HG02943 (cell line): ENCODE measurements around the gene USP27X.
A peak's percentile ranks its signal among the peaks of the same experiment; 100 is the strongest.

Experiments used
- ATAC-seq: cut with Tn5 transposase; IDR thresholded peaks from one replicate; pipeline ENCODE4 v1.9.1; 2021; ENCODE audit warnings: mild to moderate bottlenecking, low read depth, moderate library complexity; ENCODE audit not compliant: unreplicated experiment

The USP27X gene

DNA sequence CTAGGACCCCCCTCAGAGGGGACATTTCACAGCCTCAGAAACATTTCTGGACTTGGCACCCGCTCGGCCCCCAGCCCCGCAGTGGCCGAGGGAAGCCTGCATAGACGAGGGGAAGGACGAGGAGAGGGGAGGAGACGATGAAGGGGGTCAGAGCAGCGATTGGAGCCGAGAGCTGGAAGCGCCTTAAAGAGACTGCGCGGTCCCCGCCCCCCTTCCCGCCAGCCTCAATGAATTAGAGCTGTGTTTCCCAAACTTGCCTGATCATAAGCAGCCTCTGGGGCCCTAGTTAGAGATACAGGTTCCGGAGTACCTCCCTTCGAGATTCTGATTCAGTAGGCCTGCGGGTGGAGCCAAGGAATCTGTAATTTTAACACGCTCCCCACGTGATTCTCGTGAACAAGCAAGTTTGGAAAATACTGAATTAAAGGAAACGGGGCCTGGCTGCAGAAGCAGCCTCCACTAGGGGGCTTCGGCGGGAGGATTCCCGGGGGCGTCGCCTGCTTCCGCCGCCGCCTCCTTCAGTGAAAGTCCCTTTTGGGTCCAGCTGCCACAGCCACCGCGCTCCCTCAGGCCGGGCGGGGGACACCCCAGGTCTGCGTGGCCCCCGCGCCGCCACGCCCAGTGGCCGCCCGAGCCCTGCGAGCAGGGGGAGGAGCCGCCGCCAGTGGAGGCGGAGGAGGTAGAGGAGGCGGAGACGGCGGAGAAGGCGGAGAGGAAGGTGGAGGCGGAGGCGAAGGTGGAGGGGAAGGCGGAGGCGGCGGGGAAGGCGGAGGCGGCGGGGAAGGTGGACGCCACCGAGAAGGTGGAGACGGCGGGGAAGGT, at the start of gene USP27X:
USP27X (plus strand) TSS at position 651 of the 822 bp plus-strand sequence. CDS start 824 bp downstream, outside the sequence.
- ATAC-seq = peak; percentile 83

DNA sequence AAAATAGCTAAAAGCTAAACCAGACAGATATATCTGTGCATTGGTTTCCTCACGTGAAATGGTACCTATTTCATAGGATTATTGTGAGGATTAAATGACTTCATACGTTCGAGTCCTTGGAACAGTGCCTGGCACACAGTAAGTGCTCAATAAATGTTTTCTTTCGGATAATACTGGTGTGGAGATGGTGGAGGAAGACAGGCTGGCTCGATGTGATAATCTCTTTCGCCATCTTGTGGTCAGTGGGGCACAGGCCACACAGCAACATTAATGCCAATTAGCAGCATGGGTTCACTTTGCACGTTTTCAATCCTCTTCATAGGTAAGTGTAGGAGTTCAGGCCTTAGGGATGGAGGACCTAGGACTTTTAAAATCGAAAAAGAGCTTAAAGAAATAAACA, 40.9 kb upstream of the USP27X start:
- ATAC-seq = peak; percentile 55

DNA sequence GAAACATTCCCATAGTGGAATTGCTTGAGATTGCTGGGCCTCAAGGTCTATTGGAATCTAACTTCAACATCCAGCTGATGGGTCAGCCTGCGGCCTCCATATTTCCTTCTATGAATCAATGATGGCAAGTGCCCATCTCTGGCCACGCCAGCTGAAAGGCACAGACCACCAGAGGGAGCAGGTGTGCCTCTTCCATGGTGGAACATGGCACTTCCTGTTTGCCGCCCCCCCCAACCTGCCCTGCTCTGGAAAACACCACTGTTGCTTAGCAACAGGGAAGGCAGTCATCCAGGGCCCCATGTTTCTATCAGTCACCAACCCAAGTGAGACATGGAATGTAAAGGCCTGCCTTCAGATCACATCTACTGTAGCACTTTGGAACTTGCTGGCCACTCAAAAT, 38.6 kb upstream of the USP27X start:
- no peak for ATAC-seq

DNA sequence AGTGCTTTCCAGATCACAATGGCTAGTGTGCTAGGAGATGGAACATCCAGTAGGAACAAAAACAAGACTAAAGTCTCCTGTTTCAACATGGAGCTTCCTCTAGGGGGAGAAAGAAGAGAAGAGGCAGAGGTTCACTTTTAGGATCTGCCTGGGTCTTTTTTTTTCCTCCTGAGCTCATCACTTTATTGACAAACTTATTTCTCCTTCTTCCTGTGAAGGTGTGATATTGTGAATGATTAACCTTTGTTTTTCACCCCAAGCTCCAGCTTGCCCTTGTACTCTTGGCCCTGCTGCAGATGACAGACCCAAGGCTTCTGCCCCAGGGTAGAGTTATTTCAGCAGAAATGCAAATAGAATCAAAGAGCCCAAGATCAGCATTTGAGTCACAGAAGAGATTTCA, 36.7 kb upstream of the USP27X start:
- no peak for ATAC-seq

DNA sequence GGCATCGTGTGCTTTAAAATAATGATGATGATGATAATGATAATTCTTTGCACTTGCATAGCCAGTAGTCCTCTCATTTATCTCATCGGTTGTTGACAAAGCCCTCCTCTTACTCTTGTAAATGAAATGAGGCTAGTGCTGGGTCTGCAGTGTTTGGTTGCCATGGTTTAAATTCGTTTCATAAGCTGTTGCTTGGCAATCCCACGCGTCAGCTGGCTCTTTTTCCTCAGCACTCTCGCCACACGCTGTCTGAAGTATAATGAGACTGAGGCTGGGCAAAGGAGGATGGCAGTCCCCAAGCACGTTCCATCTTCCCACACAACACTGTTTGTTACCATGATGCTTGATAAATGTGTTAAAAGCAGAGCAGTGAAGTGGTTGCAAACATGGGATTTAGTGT, 34.7 kb upstream of the USP27X start:
- no peak for ATAC-seq

DNA sequence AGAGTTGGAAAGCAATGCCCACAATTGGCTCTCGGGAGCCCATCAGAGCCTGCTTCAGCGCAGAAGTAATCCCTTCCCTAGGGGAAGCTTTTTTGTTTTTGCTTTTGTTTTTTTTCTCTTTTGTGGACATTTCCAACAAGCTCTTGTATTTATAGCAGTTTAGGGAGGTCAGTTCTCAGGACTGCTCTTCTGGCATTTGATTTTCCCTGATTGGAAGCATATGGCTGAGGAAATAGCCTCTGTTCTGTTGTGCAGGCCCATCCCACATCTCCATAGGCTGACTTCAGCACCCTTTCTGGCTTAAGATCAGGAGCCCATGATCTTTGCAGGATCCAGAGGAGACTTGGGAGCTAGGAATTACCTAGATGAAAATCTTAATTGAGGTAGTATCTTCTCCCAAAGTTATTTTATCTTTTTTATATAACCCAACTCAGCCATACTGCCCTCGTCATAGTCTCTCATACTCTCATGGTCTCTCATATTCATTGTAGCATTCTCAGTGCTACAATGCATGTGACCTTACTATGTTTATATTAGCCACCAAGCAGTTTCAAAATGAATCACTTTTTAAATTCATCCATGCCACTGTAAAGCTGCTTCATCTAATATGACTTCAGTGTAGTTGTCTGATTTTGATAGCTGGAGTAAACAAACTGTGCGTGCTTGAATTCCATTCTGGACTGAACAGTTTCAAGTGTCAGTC, 33.4 kb upstream of the USP27X start:
- no peak for ATAC-seq

DNA sequence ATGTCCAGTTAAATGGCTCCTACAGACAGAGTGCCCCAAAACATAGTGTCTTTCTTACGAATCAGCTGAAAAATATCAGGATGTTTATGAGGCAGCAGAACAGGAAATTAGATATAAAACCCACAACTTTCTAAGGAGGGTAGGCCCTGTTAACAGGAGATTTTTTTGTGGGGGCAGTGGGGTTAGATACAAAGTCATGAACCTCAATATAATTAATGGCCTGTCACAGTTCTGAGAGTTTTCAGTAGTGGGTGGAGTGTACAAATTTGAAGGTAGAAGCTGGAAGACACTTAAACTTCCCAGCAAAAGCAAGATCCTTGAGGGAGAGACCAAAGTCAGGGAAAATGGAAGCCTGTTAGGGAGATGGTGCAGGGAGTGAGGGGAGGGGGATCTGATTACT, 32.8 kb upstream of the USP27X start:
- no peak for ATAC-seq

DNA sequence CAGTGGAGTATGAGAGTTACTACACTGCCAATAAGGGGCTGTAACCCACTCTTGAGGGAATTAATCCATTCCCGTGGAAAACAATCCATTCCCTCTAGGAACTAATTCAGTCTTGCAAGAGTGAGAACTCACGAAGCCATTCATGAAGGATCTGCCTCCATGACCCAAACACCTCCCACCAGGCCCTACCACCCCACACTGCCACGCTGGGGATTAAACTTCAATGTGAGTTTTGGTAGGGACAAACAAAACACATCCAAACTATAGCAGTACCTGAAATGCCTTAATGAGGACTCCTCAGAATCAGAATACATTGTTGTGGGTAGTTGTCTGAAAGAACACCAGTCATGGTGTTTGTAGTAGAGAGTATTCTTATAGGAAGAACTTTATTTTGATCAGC, 31.0 kb upstream of the USP27X start:
- ATAC-seq = no peak

DNA sequence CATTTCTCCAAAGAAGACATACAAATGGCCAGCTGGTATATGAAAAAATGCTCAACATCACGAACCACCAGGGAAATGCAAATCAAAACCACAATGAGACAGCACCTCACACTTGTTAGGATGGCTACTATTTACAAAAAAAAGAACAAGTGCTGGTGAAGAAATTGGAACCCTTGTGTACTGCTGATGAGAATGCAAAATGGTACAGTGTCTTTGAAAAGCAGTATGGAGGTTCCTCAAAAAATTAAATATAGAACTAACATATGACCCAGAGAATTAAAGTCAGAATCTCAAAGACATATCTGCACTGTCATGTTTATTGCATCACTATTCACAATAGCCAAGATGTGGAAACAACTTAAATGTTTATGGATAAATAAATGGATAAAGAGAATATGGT, 29.3 kb upstream of the USP27X start:
- no peak for ATAC-seq

DNA sequence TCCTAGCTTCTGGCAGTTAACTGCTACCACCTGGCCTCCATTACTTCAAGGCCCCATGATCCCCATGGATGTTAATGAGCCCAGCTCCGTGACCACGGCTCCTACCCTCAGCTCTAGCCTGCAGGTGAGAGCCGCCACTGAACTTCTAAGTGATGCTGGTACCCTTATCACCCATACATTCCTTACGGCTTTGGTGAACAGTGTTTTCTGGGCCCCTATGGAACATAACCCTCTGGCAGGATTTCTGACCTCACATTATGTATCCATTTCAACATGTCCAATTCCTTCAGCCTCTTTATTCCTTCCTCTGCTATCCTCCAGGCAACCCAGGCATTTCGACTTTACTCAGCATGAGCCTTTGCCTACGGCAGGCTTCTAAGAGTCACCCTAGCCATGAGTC, 25.6 kb upstream of the USP27X start:
- no peak for ATAC-seq

DNA sequence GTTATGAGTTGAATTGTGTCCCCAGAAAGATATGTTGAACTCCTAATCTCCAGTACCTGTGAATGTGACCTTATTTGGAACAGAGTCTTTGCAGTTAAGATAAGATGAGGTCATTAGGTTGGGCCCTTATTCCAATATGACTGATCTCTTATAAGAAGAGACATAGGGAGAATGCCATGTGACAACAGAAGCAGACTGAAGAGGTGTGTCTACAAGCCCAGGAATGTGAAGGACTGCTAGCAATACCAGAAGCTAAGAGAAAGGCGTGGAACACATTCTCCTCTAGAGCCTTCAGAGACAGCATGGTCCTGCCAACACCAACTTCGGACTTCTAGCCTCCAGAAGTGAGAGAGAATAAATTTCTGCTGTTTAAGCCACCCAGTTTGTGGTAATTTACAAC, 22.5 kb upstream of the USP27X start:
- no peak for ATAC-seq

DNA sequence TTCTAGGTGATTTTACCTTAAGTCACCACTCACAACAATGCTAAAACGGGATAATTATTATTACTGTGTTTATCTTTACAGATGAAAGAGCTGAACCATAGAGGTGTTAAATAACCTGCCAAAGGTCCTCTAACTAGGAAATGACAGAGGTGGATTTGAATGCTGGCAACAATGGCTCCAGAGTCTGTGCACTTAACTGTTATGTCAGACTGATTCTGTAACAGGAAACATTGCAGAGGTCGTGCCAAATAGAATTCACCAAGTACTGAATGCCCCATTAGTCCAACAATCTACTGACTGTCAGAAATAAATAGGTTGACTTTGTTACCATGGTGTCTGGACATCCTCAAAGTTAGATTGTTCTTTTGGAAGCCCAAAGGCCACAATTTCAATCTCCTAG, 20.9 kb upstream of the USP27X start:
- no peak for ATAC-seq

DNA sequence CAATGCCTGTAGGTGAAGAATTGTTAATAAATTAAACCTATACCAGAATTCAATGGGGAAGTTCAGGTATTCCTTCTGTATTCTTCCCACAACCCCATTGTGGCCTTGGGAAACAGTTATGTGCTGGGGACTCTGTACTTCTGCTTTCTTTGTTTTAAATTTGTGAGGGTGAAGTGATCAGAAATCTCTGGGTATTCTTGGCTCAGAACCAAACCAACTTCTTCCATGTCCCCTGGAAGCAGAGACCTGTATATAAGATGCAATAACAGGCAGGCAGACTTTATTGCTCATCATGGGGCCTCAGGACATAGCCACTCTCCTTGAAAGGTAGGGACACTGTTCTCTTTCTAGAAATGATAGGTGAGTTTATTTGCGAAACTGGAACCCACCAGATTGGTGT, 19.8 kb upstream of the USP27X start:
- ATAC-seq = no peak

DNA sequence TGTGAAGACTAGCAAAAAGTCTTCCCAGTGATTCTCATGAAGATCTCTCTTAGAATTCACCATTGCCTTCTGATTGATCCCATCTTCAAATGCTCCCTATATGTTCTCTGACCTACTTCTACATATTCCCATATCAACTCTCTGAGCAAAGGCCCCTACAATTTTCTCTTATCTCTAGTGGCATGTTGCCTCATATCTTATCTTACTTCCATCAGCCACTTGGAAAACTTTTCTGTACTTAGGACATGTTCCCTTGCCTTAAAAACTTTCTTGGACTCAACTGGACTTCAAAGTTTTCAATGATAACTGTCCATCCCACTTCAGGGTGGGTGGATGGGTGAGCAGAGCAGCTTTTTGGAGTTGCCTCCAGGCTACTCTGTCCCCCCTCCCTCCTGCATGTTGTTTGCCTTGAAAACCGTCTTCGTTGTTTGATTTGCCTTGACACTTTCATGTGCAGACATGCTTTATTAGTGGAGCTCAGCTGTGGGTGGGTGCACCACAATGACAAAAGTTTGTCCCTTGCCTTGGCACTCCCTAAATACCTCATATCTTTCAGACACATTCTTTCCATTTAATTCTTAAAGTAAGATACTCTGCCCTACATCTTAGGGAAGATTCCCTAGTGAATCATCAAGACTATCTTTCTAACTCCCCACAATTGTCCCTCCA, 18.3 kb upstream of the USP27X start:
- no peak for ATAC-seq

DNA sequence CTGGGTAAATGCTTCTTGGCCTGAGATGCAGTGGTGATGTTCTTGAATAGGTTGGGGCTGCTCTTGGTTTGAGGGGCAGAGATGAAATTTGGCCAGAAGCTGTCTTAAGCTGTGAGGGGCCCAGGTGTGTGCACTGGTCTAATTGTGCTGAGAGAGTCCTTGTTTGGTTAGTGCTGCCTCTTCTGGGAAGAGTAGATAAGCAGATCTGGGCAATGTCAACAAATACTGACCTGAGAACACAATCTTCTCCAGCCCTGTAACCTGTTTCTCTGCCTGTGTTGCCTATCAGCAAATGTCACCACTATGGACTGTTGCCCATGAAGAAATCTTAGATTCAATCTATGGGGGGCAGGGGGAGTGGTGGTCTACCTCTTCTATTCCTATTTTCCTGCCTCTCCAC, 17.2 kb upstream of the USP27X start:
- no peak for ATAC-seq

DNA sequence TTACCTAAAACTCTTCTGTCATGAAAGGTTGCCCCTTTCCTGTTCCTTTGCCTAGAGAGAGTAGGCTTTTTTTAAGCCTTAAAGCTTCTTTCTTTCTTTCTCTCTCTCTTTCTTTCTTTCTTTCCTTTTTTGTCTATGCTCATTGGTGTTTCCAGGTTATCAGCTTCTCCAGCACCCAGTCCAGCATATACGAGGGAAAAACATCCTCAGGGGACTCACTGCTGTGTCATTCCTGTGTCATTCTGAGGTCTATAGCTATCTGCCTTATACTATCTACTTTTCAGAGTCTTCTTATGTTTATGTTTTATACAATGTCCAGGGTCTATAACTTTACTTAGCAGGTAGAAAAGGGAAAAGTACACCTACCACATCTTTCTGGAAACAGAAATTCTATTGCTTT, 10.5 kb upstream of the USP27X start:
- no peak for ATAC-seq

DNA sequence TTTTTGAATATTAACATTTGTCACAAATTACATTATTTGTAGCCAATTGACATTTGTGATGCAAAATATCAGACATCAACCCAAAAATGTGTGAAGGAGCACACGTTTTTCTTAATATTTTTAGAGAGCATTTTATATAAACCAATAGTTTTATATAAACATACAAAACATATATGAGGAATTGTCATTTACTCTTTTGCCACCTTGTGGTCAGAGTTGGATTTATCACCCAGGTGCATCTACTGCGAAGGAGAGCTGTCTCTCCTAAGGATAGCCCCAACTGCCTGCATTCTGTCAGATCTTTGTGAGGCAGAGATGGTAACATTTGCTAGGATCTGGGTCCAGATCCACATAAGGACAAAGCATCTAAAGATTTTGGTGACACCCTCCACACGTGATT, 2.5 kb upstream of the USP27X start:
- no peak for ATAC-seq

DNA sequence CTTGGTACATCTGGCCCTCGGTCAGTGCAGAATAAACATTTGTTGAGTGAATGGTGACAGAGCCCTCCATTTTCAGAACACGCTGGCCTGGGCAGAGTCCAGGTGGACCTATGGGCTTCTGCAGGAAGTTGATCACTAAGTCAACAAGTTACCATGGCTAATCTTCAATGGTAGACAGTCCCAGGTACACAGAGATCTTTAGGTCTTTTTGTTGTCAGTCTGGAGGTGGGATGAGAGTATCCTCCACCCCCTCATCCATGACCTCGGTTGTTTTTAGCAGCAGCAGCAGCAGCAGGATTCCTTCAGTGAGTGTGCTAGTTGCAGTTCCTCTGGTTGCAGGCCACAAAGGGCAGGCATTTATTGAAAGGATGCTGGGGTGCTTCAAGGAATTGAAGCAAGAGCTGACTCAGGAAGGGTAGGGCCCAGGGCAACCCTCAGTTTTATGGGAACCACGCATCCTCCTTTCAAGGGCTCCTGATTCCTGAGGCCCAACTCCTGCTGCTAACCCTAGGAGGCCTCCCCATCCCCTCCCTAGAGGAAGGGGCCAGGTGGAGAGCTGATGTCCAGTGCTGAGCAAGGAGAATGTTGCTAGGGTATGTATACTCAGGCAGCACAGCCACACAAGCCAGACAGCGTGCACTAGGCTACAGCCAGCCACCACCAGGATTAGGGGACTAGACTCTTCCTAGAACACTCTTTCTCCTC, 1.7 kb upstream of the USP27X start:
- no peak for ATAC-seq

DNA sequence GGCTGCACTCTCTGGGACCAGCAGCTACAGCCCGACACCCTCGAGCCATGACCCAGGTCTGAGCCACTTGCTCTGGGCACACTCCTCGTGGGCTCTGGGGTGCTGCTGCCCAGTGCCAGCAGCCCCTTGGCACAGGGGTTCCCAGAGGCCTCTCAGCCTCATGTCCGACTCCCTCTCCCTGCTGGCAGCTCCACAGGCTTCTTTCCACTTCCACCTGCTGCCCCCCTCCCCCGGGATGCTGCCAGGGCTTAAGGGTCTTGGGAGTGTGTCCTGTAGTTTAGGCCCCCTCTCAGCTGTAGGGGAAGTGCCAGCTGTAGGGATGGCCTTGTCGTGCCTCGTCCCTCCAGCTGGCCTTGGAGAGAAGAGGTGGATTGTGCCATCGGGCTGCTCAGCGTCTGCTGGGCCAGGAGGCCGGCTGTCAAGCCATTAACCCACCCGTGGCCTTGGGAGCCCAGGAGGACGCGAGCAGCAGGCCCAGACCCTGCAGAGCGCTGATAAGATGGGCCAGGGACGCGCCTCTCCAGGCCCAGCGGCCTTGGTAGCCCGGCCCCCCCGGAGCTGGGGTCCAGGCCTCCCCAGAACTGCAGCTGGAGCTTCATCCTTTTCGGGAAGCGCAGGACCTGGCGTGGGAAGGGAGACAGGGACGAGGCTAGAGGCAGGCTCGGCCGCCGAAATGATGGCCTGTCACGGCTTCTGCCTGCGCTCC, 1.0 kb upstream of the USP27X start:
- ATAC-seq = no peak

DNA sequence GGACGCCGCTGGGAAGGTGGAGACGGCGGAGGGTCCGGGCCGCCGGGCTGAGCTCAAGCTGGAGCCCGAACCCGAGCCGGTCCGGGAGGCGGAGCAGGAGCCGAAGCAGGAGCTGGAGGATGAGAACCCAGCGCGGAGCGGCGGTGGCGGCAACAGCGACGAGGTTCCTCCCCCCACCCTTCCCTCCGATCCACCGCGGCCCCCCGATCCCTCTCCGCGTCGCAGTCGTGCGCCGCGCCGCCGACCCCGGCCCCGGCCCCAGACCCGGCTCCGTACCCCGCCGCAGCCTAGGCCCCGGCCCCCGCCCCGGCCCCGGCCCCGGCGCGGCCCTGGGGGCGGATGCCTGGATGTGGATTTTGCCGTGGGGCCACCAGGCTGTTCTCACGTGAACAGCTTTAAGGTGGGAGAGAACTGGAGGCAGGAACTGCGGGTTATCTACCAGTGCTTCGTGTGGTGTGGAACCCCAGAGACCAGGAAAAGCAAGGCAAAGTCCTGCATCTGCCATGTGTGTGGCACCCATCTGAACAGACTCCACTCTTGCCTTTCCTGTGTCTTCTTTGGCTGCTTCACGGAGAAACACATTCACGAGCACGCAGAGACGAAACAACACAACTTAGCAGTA, 483 bp downstream of the USP27X start:
- peak; percentile 22 for ATAC-seq
